Stimulated activated CD8-positive, alpha-beta memory T cell treated with anti-CD3 and anti-CD28 coated beads, Interleukin-12 subunit alpha, Interleukin-12 subunit beta, amount 100 ng/mL, for 24 hours (primary cell): Measurements from ENCODE around the gene C22orf39.
"Not testable (repeated sequence)": the region's sequence is repeated elsewhere in the genome, so short reads cannot be mapped to it uniquely, and the experiment has no call there.

Experiments used
- DNase-seq: peaks from one replicate; pipeline ENCODE4 v3.0.0-alpha.2; 2020; ENCODE audit errors: extremely low read depth

Gene C22orf39

DNA sequence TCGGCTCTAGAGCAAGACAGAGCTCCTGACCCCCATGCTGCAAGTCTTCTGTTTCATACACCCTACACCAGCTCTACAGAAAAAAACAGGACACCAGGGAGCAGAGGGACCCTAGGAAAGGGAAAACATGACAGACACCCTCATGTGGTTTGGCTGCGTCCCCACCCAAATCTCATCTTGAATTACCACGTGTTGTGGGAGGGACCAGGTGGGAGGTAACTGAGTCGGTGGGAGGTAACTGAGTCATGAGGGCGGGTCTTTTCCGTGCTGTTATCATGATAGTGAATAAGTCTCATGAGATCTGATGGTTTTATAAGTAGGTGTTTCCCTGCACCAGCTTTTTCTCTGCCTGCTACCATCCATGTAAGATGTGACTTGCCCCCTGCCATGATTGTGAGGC is 6.6 kb upstream of the C22orf39 start:
- no peak for DNase-seq

- DNase-seq: no peak
Measured at GRCh38 chr22:19453718-19454117, 6.2 kb upstream of the C22orf39 start.

GRCh38 chr22:19451570-19451969 is 4.1 kb upstream of the C22orf39 start:
- no peak for DNase-seq

DNA sequence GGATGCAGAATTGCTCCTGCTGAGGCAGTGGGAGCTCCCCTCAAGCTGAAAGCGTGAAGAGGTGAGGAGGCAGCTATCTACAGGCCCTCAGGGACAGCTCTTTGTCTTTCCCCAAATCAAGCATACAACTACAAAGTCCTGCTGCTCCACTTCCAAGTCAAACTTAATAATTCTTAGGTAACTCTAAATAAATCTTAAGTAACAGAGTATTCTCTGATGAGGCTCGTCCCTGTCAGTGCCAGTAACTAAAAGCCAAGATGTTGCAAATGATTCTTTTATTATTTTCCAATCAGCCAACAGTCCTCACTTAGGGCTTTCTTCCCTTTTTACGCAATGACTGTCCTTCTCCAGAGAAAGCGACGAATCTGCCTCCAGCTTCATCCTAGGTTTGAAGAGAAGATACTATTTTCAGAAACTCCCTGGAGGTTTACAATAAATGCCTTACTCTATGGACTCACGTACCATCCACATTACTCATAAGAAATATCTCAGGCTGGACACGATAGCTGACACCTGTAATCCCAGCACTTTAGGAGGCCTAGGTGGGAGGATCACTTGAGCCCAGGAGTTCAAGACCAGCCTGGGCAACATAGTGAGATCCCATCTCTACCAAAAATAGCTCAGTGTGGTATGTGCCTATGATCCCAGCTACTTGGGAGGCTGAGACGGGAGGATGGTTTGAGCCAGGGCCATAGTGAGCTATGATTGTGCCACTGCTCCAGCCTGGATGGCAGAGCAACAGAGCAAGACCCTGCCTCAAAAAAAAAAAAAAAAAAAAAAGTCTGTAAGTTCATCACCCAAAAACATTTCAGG is 3.1 kb upstream of the C22orf39 start:
- no peak for DNase-seq

DNA sequence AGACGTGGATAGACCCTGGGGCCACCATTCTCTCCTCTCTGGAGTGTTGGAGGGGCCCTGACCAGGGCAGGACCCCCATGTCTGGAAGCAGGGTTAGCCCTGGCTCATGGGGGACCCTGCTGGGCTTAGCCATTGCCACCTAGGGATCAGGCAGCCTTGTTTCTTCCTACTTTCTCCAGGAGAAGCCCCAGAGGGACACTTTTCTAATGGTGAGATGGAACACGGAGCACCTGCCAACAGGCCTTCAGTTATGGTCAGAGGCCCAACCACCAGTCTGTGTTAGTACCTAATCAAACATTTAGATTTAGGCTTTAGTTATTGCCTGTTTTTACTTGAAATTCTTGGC is 1.9 kb upstream of the C22orf39 start:
- no peak for DNase-seq

GRCh38 chr22:19448739-19449421 is 1.4 kb upstream of the C22orf39 start:
- DNase-seq: no peak

- DNase-seq: no peak
Measured at GRCh38 chr22:19448076-19448607, 631 bp upstream of the C22orf39 start.

GRCh38 chr22:19446603-19447329 is 745 bp downstream of the C22orf39 start:
- no peak for DNase-seq

DNA sequence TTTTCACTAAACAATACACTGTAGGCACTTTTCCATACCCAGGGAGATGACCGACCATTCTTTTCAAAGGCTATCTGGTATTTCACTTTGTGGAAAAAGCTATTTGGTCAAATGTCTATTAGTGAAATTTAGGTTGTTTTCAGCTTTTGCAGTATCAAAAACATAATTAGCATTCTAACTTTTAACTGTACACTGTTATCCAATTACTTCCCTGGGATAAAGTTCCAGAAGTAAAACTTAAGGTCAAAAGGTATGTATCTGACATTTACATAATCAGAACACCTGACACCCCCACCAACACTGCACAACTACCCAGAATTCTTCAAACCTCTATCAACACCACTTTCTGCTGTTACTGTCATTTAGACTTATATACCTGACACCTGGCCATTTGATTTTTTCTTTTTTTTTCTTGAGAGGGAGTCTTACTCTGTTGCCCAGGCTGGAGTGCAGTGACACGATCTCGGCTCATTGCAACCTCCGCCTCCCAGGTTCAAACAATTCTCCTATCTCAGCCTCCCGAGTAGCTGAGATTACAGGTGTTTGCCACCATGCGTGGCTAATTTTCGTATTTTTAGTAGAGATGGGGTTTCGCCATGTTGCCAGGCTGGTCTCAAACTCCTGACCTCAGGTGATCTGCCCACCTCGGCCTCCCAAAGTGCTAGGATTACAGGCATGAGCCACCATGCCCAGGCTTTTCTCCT is 2.1 kb downstream of the C22orf39 start:
- DNase-seq: not testable (repeated sequence)

- DNase-seq: no peak
Measured at GRCh38 chr22:19443544-19444211, 3.8 kb downstream of the C22orf39 start.

DNA sequence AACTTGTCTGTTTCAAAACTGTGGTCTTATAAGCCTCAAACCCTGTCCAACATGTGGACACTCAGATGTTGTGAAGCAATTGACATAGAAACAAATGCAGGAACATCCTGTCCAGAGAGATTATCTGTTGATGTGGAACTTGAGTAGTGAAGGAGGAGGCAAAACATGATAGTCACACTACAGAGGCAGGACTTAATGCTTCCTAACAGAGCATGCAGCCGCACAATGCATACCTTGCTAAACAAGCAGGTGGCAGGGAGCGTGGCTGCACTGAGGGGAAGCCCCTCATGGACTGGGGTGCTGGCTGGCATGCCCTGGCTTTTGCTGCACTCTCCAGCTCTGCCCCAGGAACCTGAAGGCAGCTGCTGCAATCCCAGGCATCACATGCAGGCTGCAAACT is 5.3 kb downstream of the C22orf39 start:
- DNase-seq: no peak

GRCh38 chr22:19440411-19441195 is 6.9 kb downstream of the C22orf39 start:
- DNase-seq: no peak

DNA sequence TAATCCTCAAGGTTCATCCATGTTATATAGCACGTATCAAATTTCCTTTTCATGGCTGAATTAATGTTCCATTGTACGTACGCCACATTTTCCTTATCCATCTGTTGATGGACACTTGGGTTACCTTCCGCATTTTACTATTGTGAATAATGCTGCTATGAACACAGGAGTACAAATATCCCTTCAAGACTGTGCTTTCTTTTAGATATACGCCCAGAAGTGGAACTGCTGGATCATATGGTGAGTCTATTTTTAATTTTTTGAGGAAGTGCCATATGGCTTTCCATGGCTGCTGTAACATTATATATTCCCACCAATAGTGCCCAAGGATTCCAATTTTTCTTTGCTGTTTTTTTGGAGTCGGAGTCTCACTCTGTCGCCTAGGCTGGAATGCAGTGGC is 9.2 kb downstream of the C22orf39 start:
- DNase-seq: no peak

DNA sequence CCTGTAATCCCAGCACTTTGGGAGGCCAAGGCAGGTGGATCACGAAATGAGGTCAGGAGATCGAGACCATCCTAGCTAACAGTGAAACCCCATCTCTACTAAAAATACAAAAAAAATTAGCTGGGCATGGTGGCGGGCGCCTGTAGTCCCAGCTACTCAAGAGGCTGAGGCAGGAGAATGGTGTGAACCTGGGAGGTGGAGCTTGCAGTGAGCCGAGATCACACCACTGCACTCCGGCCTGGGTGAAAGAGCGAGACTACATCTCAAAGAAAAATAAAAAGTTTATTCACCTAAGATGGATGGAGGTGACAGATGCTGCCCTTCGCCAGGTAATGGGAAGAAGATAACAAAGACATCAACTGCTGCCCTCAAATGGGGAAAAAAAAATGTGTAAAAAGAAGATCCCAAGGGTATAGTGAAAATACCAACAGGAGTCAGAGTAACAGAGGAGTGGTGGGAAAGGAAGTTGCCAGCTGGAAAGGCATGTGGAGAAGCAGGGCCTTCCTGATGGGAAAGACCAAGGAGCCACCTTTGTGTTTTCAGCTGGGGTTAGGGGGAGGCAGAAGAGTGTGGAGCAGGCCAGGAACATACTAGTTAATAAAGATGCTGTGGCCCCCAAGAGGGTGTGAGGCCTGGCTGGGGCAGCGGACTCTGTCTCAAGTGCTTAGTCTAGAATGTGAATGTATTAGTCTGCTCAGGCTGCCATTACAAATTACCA is 10.9 kb downstream of the C22orf39 start:
- DNase-seq: not testable (repeated sequence)

GRCh38 chr22:19434829-19435580 is 12.5 kb downstream of the C22orf39 start:
- no peak for DNase-seq

DNA sequence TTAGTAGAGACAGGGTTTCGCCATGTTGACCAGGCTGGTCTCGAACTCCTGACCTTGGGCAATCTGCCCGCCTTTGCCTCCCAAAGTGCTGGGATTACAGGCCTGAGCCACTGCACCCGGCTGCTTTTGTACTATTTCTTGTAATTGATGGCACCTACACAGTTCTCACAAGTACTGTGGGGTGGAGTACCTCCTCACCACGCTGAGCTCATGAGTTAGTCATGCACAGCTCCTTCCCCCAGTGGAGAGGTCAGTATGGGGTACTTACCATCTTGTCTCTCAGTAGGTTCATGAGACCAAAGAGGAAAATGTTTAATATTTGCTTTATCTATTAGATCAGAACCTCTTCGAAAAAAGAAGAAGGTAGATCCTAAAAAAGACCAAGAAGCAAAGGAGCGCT is 13.1 kb downstream of the C22orf39 start:
- DNase-seq: no peak

- peak; percentile 77 for DNase-seq
Measured at GRCh38 chr22:19432133-19432851, 15.2 kb downstream of the C22orf39 start, which contains the start of gene MRPL40. MRPL40 (plus strand) TSS chr22:19432545; CDS start chr22:19432555, 10 bp downstream.

DNA sequence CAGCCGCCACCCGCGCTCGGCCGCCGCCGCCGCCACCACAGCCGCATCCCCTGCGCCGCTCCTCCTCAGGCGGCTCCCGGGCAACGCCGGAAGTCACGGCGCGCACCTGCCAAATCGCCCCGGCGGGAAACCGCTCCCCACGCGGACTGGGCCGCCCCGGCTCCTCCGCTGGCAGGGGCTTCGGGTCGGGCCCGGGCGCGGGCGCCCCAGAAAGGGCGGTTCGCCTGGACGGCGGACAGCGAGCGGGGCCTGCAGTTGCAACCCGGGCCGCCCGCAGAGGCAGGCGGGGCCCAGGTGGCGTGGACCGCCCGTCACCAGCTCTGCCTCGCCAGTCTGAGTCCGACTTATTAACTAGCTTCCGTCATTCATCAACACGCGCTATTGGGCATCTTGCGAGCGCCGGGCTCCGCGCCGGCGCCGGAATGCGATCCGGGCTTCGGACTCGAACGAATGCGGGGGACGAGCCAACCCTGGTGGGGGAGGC is 15.8 kb downstream of the C22orf39 start, which contains the start of gene HIRA:
HIRA (minus strand) TSS at position 85 of the 484 bp plus-strand sequence. CDS start 257 bp downstream, outside the sequence.
- DNase-seq: peak; percentile 67
